ENCODE data around the gene TNPO2.
"Not testable (repeated sequence)": the region's sequence is repeated elsewhere in the genome, so short reads cannot be mapped to it uniquely, and the experiment has no call there.

DNA sequence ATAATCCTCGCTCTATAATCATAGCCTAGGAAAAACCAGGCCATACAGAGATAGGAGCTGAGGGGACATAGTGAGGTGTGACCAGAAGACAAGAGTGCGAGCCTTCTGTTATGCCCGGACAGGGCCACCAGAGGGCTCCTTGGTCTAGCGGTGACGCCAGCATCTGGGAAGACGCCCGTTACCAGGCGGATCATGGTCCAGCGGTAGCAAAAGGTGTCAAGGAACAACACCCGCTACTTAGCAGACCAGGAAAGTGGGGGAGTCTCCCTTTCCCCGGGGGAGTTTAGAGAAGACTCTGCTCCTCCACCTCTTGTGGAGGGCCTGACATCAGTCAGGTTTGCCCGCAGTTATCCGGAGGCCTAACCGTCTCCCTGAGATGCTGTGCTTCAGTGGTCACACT is 11.7 kb downstream of the TNPO2 start:
- TF ChIP-seq, protein P1, sequence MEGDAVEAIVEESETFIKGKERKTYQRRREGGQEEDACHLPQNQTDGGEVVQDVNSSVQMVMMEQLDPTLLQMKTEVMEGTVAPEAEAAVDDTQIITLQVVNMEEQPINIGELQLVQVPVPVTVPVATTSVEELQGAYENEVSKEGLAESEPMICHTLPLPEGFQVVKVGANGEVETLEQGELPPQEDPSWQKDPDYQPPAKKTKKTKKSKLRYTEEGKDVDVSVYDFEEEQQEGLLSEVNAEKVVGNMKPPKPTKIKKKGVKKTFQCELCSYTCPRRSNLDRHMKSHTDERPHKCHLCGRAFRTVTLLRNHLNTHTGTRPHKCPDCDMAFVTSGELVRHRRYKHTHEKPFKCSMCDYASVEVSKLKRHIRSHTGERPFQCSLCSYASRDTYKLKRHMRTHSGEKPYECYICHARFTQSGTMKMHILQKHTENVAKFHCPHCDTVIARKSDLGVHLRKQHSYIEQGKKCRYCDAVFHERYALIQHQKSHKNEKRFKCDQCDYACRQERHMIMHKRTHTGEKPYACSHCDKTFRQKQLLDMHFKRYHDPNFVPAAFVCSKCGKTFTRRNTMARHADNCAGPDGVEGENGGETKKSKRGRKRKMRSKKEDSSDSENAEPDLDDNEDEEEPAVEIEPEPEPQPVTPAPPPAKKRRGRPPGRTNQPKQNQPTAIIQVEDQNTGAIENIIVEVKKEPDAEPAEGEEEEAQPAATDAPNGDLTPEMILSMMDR (conservative IDR thresholded peaks at IDR 0.05; ENCODE audit: low read length), result not testable (repeated sequence)
- TF ChIP-seq EZH2phosphoT487 (IDR thresholded peaks at IDR 0.05; ENCODE audit: borderline replicate concordance), result not testable (repeated sequence)
